ENCODE data around the gene CACNA2D3.

Gene CACNA2D3

DNA sequence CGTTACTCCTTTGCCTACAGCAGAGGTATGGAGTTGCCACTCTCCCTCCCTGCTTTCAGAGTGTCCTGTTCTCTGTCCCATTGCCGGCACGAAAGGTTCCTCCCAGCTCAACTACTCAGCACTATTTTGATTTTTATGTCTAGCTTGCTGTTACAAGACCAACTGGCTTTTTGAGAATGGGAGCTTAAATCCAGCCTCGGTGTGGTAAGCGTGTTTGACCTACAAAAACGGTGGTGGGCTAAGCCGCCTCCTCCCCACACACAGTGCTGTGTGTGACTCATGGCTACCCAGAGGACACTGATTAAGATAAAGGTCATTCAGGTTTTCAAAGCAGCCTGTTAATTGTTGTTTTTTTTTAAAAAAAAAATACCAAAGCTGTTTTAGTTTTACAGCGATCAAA is 741.0 kb downstream of the CACNA2D3 start:
- ATAC-seq: no peak

DNA sequence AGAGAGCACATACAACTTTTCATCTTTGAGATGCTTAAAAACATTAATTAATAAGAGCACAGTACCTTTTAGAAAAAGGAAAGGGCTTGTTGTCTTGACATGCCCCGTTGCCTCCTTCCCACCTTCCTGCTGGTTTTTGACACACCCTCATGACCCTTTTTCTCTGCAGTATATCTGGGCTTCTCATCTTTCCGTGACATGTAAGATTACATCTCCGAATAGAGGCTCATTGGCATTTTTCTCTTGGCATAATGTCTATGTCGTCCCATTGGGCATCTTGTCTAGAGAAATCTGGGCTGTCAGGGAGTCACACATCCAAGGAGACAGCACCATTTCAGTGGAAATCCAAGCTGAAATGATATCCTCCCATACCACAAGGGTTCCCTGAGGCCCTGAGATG is 741.4 kb downstream of the CACNA2D3 start:
- no peak for ATAC-seq

DNA sequence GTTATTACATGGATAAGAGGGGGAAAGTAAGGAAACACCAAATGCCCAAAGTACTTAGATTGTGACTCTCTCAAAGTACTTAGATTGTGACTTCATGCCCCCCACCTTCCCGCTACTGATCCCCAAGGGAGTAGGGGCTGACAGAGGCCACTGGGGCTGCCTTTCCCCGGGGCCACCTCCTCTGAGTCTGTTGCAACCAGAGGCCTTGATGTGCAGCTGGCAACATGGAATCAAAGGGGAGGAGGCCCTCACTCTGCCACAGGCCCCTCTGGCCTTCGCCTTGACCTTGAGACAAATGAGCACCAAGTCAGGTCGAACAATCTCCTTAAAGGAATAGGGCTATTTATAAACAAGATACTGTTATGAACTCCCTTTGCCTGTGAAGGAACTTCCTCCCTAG is 743.0 kb downstream of the CACNA2D3 start:
- ATAC-seq: no peak

DNA sequence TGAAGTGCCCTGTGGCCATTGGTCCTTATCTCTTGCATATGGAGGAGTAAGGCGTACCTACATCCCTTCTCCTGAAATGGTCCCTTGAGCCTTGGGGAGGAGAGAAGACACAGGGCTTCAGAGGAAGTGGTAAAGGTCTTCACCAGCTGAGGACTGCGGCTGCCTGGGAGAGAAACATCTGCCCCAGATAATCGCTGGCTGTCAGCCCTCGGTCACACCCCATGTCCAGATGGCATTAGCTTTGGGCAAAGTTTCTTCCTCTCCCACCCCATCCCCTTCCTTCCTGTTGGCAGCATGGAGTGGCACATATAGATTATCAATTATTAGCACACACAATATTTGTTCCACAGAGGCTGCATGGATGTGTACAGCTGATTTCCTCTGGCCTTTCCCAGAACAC is 743.9 kb downstream of the CACNA2D3 start:
- ATAC-seq: no peak

DNA sequence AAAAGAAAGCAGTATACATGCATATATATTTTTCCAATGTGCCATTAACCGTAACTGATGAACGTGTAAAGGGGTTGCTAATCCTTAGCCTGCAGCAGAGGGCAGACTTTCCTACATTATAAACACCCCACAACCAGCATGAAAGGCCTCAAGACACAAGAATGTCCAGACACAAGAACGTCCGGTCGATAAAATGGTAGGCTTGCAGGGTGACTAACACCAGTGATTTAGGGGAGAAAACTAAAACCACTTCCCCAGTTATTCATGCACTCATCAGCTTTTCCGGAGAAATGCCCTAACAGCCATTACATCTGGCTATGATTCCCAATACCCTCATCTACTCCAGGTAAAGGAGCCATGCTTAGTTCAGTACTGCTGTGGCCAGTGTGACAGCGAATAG is 748.1 kb downstream of the CACNA2D3 start:
- ATAC-seq: no peak

DNA sequence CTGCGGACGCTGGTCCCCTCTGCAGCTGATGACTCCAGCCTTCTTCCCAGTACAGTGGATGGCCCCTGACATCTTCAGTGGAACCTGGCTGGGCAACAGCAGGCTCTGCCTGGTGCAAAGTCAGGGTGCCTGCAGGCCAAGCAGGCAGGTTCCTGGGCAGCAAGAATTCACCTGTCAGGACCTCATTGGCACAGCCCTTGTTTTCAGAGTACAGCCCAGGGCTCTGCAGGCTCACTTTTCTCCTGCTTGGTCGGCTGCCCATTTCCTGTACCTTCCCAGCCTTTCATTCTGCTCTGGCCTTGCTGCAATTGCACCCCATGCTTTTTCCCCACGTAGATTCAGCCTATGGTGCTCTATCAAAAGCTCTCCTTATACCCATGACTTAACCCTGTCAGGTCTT is 749.5 kb downstream of the CACNA2D3 start:
- no peak for ATAC-seq

DNA sequence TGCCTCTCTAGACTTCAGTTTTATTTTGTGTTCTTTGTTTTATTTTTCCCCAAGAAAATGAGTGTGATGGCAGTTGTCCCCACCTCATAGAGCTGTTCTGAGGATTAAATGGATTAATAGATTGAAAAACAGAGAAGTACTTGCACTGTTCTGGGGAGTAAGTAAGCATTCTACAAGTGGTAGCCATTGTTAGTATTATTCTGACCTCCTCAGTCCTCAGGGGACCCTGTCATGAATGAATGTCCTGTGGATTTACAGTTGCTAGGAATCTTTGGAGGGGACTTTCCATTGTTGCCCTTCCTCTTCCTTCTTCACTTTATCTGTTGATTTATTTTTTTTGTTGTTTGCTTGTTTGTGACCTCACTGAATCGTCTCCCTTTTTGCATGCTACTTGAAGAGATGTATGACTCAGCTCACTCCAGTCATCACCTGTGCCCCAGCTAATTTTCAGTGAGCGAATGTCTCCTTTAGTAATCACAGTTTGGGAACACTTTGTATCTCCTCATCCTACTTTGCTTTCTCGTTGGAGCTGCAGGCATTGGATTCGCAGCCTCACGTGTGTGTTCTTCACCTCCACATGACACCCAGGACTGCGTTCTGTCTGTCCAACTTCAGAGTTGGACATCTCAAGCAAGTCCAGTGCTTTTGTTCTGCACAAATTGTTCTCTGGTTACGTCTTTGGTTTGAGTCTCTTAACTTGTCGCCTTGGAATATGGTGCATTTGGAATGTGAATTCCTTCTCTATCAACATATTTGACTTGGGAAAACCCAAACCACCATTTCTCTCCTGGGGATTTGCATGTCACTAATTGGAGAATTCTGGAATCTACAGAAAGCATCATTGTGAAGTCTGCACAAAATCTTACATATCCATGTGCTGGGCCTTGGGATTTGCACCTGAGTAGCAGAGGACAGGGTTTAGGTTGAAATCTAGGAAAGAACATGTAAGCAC is 751.0 kb downstream of the CACNA2D3 start:
- ATAC-seq: no peak

DNA sequence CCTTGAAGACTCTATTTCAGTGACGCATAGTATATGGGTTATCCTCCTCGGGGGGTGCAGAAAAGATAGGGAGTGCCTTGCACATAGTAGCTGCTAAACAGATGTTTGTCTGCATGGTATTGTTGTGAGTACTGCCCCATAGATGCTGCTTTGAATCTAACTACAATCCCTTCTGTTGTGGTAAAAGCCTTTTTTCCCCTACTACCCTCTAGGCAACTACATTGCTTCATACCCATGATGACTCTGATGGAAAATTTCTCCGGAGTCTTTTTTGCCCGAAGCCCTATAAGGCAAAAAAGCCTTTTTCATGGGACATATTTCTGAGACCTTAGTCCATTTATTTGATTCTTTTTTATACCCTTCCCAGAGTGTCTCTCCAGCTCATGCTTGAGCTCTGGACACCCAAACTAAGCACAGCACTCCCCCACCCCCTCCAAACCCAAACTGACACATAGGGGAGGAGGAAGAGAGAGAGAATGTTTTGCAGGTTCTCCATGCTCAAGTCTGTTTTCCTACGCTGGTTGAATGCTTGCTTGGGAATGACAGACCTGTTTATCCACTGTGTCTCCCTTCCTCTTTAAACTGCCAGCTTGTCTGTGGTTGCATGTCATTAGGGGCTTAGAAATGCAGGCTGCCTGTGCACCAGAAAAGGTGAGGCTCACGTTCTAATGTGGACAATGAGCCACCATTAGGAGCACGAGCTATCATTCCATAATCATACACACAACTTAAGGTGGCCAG is 752.6 kb downstream of the CACNA2D3 start:
- no peak for ATAC-seq

DNA sequence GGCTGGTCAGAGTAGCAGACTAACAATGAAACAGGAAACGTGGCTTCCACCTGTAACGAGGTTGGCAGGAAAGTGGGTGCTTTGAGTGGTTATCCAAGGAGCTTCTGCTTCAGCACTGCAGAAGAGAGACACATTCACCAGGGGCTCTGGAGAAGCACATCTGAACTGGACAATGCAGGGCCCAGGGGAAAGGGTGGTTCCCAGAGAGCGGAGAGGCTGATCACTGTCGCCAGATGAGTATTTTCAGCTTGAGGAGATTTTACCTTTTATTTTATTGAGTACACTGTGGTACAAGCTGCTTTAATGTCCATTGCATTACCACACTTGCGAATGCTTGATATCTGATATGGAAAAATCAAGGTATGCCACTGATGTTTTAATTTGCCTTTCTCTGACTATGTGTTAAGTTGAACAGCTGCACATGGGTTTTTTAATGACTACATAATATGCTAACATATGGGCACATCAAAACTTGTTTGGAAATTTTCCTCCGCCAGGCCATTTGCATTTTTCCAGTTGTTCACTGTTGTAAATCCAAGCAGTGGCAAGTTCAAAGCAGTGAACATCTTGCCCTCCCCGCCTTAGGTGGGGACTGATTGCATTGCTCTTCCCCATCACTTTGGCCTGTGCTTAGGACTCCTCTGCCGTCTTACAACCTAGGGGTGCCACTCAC is 753.4 kb downstream of the CACNA2D3 start:
- no peak for ATAC-seq

DNA sequence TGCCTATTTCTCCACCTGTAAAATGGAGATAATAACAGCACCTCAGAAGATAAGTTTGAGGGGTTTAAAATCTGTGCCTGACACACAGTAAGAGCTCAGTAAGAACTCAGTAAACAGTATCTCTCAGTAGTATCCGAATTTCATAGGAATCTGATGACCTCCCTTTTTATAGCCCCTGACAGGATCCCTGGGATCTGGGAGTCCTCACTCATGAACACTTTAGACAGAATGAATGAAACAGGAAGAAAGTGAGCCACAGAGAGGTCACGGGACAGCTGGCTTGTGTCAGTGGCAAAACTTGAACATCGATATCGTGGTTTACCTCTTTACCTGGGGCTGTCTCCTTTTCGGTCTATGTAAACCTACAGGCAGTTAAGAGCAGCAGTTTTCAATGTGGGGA is 754.3 kb downstream of the CACNA2D3 start:
- ATAC-seq: no peak

DNA sequence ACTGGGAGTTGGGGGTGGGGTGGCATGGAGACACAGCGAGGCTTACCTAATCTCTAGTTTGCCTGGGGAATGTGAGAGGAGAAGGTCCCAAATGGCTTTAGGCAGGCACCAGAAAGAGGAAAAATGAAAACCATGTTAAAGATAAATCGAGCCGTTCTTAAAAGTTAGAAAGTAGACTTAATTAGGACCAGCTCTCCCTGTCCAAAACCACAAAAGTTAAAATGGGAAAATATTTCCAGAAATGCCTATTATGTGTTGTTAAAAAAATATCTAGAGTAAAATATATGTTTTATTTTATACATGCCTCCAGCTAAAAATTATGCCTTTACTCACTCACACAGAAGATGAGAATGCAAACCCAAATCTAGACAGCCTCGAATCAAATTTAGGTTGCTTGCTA is 755.4 kb downstream of the CACNA2D3 start:
- no peak for ATAC-seq

DNA sequence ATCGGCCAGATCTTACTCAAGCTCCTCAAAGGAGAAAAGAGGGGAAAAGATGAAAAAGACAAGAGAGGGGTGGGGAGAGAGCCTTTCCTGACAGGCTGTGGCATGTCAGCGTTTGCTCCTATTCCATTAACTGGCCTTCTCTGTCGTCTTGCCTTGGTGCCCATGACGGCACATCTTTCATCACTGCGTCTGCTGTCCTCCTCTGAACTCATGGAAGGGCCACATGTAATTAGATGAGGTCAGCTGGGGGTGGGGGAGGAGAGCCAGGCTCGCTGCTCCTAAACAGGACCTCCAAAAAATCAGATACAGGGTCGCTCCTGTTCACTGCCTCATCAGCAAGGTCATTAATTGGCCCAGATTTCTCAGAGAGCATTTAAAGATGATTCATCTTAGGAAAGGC is 755.8 kb downstream of the CACNA2D3 start:
- ATAC-seq: no peak

DNA sequence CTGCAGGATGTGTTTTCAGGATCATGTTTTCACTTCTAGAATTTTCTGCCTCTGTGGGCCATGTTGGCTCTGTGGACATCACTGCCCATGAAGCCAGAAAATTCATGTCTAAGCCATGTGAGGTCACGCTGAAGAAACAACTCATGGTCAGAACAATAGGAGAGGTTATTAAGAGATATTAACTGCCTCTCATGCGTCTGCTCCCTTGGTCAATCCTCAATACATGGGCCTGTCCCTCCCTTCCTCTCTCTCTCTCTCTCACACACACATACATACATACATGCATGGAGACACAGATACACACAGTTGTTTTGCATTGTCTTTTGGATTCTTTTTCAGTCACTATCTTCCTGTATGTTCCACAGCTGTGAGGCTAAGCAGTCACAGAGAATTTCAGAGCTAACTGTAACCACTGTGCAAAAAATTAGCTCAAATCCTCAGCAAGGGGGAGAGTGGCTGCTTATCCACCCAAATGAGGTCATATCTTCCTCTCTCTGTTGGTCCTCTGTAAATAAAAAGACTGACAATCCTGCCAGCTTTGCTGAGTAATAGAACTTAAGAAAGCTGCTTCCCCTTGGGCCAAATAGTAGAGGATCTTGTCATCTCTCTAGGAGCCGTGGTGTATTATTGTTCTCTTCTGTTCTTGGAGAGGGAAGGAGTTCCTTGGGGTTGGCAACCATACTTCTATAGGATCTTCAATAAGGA is 759.9 kb downstream of the CACNA2D3 start:
- no peak for ATAC-seq

DNA sequence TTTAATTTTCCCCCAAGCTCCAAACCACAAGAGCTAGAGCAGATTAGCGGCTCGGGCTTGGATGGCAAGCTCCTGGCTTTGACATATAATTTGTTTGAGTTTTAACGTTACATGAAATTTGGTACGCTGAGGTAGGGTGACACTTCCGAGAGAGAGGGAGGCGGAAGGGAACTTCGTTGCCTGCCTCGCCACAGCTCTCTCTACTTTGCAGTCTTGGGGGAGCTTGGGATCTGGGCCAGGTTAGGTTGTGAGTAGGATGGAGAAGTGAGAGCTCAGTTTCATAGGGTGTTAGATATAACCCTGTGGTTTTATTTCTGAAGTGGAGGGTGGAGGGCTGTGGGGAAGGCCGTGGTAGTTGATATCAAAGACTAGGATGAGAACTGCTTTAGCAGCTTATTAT is 765.8 kb downstream of the CACNA2D3 start:
- no peak for ATAC-seq

DNA sequence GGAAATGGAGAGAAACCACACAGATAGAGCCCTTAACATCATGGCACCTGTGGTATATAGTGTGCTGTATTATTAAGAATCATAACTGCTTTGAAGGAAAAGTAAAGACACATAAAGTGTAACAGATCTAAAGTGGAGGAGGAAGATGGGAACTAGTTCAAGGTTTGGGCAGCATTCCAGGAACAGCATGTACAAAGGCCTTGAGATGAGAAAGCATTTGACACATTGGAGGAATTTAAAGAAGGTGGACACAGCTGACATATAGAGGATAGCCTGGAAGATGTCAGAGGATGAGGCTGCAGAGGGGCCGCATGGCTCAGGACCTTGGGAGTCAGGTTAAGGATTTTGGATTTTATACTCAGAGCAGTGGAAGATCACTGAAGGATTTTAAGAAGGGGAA is 766.5 kb downstream of the CACNA2D3 start:
- no peak for ATAC-seq

DNA sequence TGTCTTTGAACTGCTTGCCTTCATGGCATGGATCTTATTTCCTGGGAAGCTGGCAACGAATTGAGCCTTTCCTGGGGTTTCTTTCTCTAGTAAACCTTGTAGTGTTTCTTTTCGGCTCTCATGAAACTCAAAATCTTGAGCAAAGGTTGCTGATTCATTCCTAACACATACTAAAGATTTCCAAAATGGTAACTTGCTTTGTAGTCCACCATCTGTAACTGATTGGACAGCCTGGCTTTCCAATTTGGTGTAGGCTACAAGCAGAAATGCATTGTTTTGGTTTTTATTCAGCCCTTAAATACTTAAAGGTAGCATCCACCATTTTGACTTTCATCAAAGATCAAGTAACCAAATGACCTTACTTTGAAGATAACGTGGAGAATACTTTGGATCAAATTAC is 767.4 kb downstream of the CACNA2D3 start:
- no peak for ATAC-seq

DNA sequence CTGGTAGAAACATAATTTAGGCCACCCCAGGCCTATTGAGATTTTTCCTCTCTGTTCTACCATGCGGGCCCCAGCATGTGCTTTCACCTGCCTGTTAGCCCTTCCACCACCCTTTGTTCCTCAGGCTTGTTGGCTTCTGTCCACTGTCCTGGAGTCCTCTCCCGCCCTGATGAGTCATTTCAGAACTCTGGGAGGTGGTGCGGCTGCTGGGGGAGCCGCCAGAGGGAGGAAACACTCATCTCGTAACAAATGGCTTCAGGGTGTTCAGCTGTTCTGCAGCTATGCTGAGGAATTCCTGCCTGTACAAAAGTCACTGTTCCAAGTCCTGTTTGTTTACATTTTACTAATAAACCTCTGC is 769.2 kb downstream of the CACNA2D3 start:
- no peak for ATAC-seq

DNA sequence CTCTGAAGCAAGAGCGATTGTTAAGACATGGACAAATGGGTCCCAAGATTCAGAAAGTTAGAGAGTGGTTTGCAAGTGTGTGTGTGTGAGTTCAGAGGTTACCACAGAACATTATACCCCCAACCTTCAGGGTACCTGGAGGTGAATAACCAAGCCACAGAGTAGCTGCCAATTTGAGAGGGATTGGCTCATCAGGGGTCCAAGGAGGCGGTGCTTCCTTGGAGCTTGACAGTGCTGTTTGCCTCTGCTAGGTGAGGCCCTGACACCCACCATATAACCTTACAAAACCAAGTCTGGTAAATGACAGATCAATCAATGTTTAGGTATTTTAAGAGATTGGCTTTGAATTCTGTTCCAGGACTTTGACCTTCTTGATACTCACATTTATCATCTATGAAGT is 769.8 kb downstream of the CACNA2D3 start:
- ATAC-seq: no peak

DNA sequence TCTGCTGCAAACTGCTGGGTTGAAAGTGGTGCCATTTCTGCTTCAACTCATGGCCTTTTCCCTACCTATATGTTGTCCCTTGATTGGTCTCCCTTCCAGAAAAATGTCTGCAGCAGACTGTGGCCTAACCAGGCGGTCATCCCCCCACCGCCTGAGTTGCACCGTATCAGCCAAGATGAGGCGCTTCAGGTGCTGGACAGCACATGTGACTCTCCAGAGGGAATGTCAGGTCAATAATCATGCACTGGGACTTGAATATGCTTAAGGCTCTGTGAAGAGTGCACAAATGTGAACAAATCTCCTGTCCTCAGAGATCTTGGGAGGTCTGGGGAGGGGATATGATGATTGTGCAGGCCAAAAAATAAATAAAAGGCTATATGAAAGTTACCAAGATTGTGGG is 773.3 kb downstream of the CACNA2D3 start:
- ATAC-seq: no peak

DNA sequence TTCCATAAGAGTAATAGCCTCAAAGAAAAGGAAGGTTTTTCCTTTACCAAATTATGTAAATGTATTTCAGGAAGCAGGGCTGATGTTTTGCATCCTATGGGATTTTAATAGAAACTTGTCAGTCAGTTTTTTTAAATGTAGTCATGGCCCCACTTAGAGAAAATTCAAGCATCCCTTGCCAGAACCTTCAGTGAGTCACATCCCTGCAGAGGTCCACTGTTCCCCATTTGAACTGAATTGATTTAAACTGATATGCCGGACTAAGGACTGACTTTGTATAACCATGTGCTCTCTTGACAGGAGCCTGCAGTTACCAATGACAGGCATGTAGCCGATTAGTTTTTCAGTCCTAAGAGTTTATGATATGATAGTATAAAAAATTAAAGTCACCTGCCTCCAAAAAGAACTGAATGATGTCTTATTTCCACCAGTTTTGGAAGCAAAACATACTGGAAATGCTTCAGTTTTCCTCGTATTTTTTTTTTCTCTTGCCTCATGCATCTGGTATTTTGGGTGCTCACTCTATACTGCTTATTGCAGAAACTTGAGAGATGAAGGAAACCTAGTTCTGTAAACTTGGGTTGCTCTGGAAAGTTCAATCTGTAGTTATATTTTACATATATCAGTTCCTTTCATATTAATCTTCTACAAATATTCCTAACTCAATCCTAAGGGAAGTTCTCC is 774.8 kb downstream of the CACNA2D3 start:
- no peak for ATAC-seq

DNA sequence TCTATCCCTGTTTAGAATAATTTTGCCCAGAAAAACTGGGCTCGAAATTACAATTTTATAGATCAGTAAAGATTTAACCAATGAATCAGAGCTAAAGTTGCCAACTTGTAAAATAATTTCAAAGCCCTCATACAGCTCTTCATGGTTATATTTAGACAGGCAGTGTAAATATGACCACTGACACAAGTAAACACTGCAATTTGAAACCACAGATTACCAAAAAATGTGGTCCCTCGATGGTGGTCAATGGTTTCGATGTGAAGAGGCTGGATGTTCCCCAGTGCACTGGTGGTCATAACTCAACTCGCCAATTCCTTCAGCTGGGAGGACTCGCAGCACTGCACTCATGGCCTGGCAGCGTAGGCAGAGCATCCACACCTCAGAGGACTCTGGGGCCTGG is 776.9 kb downstream of the CACNA2D3 start:
- ATAC-seq: no peak

DNA sequence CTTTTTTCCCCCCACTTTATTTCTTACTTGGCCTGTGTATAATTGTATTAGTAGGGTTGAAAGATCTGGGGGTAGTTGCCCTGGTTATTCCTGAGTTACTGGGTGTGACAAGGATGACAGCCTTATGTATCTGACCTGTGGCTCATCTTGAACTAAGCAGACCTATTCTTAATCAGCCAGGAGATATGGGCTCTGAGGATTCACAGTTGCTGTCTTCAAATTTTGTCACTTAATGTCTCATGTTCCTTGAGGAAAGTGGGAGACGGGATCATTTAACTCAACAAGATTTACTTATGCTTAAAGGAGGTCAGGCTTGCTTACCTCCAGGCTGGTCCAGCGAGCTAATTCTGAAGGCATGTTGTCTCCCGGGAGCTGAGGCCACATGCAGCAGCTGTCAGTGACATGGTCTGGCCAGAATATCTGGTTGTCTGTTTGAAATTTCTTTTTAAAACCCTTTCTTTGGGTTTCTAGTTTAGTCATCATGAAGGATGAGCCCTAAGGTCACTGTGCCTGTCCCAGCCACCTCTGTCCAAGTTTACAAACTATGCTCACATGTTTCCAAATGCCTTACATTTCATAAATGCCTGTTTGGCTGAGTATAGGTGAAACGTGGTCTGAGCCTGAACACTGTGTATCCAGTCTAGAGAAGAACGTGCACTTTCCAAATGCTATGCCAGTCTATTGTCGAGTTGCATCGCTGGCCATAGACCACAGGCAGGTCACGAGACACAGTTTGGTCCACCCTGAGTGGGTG is 778.7 kb downstream of the CACNA2D3 start:
- ATAC-seq: no peak
